Urinary bladder (tissue), 4 donors: Measurements from ENCODE around the gene NAV2. TPM values are rescaled to one million over a fixed set of nuclear protein-coding genes. Genes with fewer than 3 reads are reported as not detected.

Experiments used
- DNase-seq: peaks from one replicate; pipeline ENCODE4 v3.0.0-alpha.2; 2015; ENCODE audit errors: extremely low spot score
- H3K27ac ChIP-seq: one replicate; pipeline ENCODE4 v1.5.1; 2013; ENCODE audit warnings: low read depth, mild to moderate bottlenecking, moderate library complexity
- H3K36me3 ChIP-seq: one replicate; pipeline ENCODE4 v1.6.1; 2013; ENCODE audit warnings: mild to moderate bottlenecking, moderate library complexity; ENCODE audit not compliant: insufficient read depth
- H3K4me1 ChIP-seq: one replicate; pipeline ENCODE4 v1.6.1; 2013; ENCODE audit warnings: mild to moderate bottlenecking, moderate library complexity; ENCODE audit not compliant: insufficient read depth
- H3K4me3 ChIP-seq: one replicate; pipeline ENCODE4 v1.5.1; 2013; ENCODE audit warnings: low read depth, low read length
- WGBS: extraction: QIAGEN DNeasy Blood & Tissue Kit; methylation state at CpG from one replicate; pipeline ENCODE4 v1.1.7; 2013; 5-methylcytosine and 5-hydroxymethylcytosine counted together
- polyA plus RNA-seq: library from polyadenylated mRNA; stranded (reverse); fragments of 200-250 nt; gene quantifications from one replicate; pipeline ENCODE4 v1.2.3, GENCODE V29; 2013
- total RNA-seq: library from RNA; depleted of rRNA; stranded (reverse); fragments of >200 nt; gene quantifications from one replicate; pipeline ENCODE4 v1.2.3, GENCODE V29; 2014
- donor health status: healthy with polysubstance abuse.
- donor health status: healthy.

The NAV2 gene
- total and polyA plus RNA-seq, 2 donors = 7.8 to 10.6 TPM

DNA sequence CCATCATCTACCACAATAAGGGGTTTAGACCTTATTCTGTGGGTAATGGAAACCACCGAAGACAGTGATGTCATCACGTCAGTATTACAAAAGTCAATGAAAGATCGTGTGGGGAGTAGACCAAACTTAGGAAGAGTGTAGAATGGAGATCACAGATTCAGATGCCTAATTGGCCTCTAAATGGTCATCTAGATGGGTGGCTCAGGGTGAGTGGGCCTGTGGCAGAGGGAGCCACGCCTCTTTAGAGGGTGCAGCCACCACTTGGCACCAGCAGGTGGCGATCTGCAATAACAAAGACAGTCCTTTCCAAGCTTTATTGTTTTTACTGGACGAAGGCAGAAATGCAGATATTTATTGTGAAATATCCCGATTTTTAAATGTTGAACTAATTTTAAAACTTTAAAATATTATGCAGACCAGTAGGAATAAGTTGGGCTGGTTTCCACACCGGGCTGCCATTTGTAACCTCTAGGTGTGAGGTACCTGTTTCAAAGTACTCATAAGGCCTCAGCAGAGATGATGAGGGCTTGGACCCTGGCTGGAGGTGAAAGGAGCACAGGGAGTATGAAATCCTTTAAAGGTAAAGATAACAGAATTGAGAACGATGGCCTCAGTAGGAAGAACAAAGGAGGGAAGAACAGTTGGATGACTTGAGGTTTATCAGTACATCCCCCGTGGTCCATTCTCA, 225.7 kb downstream of the NAV2 start:
- 73% methylated on average over 10 of the region's 10 CpGs for WGBS
- no peak overlapping the region for H3K4me3 ChIP-seq
- no peak for DNase-seq
- H3K27ac ChIP-seq = no peak overlapping the region
- H3K4me1 ChIP-seq = no peaks in the 10 kb centered on the region
- no peaks in the 10 kb centered on the region for H3K36me3 ChIP-seq

DNA sequence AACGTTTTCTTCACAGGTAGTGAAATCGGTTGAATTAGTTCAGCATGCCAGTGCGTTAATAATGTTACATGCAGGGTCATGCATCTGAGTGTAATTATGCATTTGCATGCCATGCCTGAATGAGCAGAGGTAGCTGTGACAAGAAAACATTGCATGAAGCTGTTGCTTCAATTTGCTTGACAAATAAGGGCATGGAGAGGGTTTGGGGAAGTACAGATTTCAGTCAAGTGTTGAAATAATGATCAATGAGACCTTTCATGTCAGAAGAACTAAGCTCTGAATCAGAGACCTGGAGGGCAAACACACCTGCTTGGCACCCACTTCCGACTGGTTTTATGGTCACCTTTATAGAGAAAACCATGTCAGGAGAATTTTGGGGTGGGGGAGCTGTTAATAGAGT, 226.2 kb downstream of the NAV2 start:
- H3K4me1 ChIP-seq = no peaks in the 10 kb centered on the region

DNA sequence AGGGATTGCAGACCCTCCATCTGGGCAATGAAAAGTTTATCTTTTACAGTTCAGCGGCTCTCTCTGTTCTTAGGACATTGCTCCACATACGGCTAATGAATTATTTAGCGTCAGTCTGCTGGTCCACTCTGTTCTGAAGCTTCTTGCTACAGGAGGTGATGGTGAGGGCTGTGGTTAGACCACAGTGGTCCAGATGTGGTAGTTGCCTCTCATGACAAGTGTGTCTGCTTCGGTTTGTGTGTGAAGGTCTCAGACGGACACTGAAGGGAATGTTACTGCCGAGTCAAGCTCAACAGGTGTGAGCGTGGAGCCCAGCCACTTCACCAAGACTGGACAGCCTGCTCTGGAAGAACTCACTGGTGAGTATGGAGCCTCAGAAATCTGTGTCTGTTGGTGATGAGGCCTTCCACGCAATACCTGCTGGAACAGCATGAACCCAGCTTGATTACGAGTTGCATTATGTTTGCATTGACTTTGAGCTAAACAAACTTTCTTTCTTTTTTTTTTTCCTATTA, 226.8 kb downstream of the NAV2 start:
- no peak overlapping the region for H3K27ac ChIP-seq
- H3K4me1 ChIP-seq = no peaks in the 10 kb centered on the region
- WGBS = 88% methylated on average over 9 of the region's 9 CpGs
- H3K4me3 ChIP-seq = no peak overlapping the region
- H3K36me3 ChIP-seq = no peaks in the 10 kb centered on the region
- no peak for DNase-seq

More for the DNA sequence above, 226.2 kb downstream of the NAV2 start:
- WGBS = 88% methylated on average over 4 of the region's 4 CpGs
- no peak overlapping the region for H3K27ac ChIP-seq
- H3K4me3 ChIP-seq = no peak overlapping the region
- DNase-seq = no peak
- H3K36me3 ChIP-seq = no peaks in the 10 kb centered on the region

GRCh38 chr11:19940831-19941230, 228.2 kb downstream of the NAV2 start:
- WGBS = 95% methylated on average over 6 of the region's 6 CpGs
- H3K4me1 ChIP-seq = no peaks in the 10 kb centered on the region
- H3K4me3 ChIP-seq = no peak overlapping the region
- DNase-seq = no peak
- H3K27ac ChIP-seq = no peak overlapping the region
- no peaks in the 10 kb centered on the region for H3K36me3 ChIP-seq

GRCh38 chr11:19946681-19947080, 234.0 kb downstream of the NAV2 start:
- DNase-seq = no peak
- no peaks in the 10 kb centered on the region for H3K4me1 ChIP-seq
- H3K4me3 ChIP-seq = no peak overlapping the region
- WGBS = 63% methylated on average over 1 of the region's 1 CpG
- no peaks in the 10 kb centered on the region for H3K36me3 ChIP-seq
- no peak overlapping the region for H3K27ac ChIP-seq

DNA sequence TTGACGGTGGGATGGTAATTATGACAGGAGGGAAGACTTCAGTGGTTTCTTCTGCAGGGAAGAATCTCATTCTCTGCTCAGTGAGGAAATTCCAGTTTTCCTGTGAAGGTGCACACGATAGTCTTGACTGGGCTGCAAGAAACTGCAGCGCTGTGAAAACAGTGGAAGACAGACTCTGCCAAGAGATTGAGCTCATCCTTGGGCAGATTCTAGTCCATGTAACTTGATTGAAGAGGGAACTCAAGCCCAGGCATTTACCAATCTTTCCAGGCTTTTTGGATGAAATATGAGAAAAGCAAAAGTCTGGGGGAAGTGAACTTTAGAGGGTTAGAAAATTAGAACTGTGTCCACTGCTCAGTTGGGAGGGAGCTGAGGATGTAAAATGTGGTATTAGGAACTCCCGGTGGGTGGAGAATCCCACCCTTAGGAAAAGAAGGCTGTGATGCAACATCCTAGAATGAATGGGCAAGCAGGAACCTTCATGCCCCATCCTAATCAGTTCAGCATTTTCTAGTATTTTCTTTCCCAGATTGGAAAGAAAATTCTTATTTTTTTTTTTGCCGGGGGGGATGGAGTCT, 235.0 kb downstream of the NAV2 start:
- WGBS = 67% methylated on average over 5 of the region's 5 CpGs
- H3K4me3 ChIP-seq = no peak overlapping the region
- no peak overlapping the region for H3K27ac ChIP-seq
- DNase-seq = no peak
- no peaks in the 10 kb centered on the region for H3K4me1 ChIP-seq
- no peaks in the 10 kb centered on the region for H3K36me3 ChIP-seq

DNA sequence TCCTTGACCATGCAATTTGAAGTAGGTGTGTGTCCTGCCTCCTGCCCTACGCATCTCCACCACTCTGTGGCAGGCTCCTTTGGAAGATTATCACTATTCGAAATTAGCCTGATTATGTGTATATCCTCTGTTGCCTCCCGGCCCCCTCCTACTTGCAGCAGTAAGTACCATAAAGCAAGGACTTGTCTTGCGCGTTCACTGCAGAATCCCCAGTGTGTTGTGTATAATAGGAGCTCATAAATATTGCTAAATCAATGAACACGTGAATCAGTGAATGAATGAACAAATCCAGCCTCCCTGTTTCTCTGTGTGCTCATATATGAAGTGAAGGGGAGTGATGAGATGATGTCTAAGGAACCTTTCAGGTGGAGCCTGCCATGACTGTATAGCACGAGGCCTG, 237.0 kb downstream of the NAV2 start:
- no peak for DNase-seq
- H3K27ac ChIP-seq = no peak overlapping the region
- WGBS = 94% methylated on average over 7 of the region's 7 CpGs
- no peaks in the 10 kb centered on the region for H3K4me1 ChIP-seq
- no peaks in the 10 kb centered on the region for H3K36me3 ChIP-seq
- no peak overlapping the region for H3K4me3 ChIP-seq

GRCh38 chr11:19951558-19952115, 239.0 kb downstream of the NAV2 start:
- H3K27ac ChIP-seq = no peak overlapping the region
- 21% methylated on average over 6 of the region's 6 CpGs for WGBS
- no peaks in the 10 kb centered on the region for H3K36me3 ChIP-seq
- no peak overlapping the region for H3K4me3 ChIP-seq
- no peaks in the 10 kb centered on the region for H3K4me1 ChIP-seq
- peak; percentile 68 for DNase-seq

- Histone ChIP-seq H3K4me1 (no peaks in the 10 kb centered on the region), H3K27ac (no peak overlapping the region), H3K36me3 (no peaks in the 10 kb centered on the region), H3K4me3 (no peak overlapping the region)
- no peak for DNase-seq
- 36% methylated on average over 3 of the region's 3 CpGs for WGBS
These were observed 239.5 kb downstream of the NAV2 start for GRCh38 chr11:19952116-19952605.

- Histone ChIP-seq H3K4me1 (no peaks in the 10 kb centered on the region), H3K27ac (no peak overlapping the region), H3K4me3 (no peak overlapping the region), H3K36me3 (no peaks in the 10 kb centered on the region)
- WGBS = 93% methylated on average over 1 of the region's 1 CpG
- no peak for DNase-seq
These were observed 240.3 kb downstream of the NAV2 start for GRCh38 chr11:19952911-19953310.

- Histone ChIP-seq H3K4me3 (no peak overlapping the region), H3K36me3 (no peaks in the 10 kb centered on the region), H3K27ac (no peak overlapping the region), H3K4me1 (no peaks in the 10 kb centered on the region)
- 83% methylated on average over 4 of the region's 4 CpGs for WGBS
- DNase-seq = no peak
These were observed 240.7 kb downstream of the NAV2 start for GRCh38 chr11:19953336-19953735.

DNA sequence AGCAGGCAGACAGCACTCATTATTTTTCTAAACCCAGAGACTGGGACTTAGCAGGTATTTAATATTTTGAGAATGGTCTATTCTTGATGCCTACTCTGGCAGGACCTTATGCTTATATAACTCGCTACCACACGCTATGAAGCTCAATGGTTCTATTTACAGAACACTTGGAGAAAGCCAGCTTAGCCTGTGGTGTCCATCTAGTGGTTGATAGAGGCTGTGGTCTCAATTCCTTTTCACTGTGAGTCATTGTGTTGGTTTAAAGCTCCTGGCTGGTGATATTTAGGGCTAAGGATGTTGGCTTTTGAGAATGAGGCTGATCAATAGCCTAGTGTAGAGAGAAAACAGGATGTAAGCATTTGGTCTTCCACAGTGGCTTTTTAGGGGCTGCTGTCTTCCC, 241.3 kb downstream of the NAV2 start:
- Histone ChIP-seq H3K4me1 (no peaks in the 10 kb centered on the region), H3K4me3 (no peak overlapping the region), H3K27ac (no peak overlapping the region), H3K36me3 (no peaks in the 10 kb centered on the region)
- no peak for DNase-seq
- 41% methylated on average over 2 of the region's 2 CpGs for WGBS

DNA sequence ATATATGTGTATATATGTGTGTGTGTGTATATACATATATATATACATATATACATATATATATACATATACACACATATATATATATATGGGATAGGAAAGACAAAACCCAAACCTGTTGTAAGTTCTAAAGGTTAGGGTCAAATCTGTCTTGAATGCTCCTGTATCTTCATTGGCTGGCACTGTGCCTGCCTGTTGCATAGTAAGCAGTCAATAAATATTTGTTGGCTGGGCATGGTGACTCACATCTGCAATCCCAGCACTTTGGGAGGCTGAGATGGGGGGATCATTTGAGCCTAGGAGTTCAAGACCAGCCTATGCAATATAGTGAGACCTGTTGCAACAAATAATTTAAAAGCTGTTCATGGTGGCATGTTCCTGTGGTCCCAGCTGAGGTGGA, 242.3 kb downstream of the NAV2 start:
- no peak for DNase-seq
- H3K4me1 ChIP-seq = no peaks in the 10 kb centered on the region
- H3K36me3 ChIP-seq = no peaks in the 10 kb centered on the region
- no peak overlapping the region for H3K4me3 ChIP-seq
- no peak overlapping the region for H3K27ac ChIP-seq

DNA sequence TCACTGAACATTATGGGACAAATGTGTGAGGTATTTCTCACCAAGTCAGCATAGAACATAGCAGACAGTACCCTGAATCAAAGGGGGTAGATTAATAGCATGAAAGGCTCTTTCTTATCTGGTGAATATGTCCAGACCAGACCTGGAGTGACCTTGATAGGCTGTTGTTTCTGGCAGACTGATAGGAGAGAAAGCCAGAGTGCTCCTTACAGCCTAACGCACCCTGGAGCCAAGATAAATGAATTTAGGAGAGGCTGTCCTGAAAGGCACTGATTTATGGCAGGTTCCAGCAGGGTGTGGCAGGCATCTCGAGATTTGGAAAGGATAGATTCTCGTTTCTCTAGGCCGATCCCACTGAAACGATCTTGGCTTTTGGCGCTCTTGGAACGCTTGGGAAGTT, 243.0 kb downstream of the NAV2 start:
- H3K27ac ChIP-seq = no peak overlapping the region
- no peak for DNase-seq
- no peaks in the 10 kb centered on the region for H3K36me3 ChIP-seq
- no peaks in the 10 kb centered on the region for H3K4me1 ChIP-seq
- H3K4me3 ChIP-seq = no peak overlapping the region
- WGBS = 74% methylated on average over 7 of the region's 7 CpGs
